ENCODE data around the gene DAP. TPM values are rescaled to one million over a fixed set of nuclear protein-coding genes. Genes with fewer than 3 reads are reported as not detected.

The DAP gene
- total and polyA plus RNA-seq, 10 of the 15 experiments (the other 5 are each of a cell fraction or from before 2014, with no cell fraction given), result 12.9 to 130 (median 49.9) TPM

DNA sequence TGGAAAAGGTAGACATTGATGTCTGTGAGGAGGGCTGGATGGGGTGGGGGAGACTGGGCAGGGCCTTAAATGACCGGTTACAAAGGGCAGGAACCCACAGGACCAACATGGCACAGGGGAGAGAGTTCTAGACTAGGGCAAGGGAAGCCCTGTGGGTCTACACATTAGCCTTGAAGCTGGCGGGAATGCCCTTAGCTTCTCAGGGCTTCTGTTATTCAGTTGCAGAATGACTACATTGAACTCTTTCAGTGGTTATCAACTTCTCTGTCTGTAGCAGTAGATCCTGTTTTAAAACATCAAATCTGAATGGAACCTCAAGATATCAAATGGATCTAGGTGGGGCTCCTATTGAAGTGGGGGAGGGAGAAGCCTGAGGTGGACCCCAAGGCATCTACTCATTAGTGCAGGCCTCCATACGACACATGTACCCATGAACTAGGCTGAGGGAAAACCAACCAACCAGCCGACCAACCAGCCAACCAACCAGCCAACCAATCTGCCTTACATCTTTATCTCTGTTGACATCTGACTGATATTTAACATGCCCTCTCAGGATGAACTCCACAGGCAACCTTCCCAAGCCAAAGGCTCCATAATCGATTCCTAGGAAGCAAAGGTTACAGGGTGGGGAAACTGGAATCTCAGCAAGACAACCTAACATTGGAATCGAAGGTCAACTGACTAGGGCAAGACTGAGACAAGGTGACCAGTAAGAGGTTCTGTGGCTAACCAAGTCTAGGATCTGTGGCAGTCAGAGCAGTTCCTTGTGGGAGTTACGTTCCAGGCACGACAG, 48.3 kb downstream of the DAP start (continued):
- TF ChIP-seq MTA2 (IDR thresholded peaks at IDR 0.05; ENCODE audit: low read depth) (no peak), HDGF (IDR thresholded peaks at IDR 0.05) (no peak)
- TF ChIP-seq, protein P1, sequence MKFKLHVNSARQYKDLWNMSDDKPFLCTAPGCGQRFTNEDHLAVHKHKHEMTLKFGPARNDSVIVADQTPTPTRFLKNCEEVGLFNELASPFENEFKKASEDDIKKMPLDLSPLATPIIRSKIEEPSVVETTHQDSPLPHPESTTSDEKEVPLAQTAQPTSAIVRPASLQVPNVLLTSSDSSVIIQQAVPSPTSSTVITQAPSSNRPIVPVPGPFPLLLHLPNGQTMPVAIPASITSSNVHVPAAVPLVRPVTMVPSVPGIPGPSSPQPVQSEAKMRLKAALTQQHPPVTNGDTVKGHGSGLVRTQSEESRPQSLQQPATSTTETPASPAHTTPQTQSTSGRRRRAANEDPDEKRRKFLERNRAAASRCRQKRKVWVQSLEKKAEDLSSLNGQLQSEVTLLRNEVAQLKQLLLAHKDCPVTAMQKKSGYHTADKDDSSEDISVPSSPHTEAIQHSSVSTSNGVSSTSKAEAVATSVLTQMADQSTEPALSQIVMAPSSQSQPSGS (IDR thresholded peaks at IDR 0.05; ENCODE audit: low read length), result 0 out of 2 replicates have a peak, but pooled peaks have one; percentile 38

DNA sequence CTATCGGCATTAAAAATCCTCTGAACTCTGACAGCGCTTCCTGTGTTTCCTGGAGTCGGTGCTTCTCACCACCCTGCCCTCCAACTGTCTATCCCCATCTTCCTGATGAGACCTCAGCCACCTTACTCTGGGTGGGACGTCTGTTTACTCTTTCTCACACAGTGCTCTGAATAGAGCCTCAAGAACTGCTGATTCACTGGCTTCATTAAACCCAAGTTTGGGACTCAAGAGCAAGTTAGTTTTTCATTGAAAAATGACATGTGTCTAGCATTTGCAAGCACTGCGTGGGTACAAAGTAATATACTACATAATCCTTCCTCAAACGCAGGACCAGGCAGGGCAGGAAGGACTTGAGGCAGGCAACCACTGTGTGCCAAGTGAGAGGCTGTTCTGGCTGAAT, 49.5 kb downstream of the DAP start:
- Histone ChIP-seq H3K36me3 (ENCODE audit: control insufficient read depth in 2 of 2, insufficient read depth in 2 of 2, low read length in 1 of 2) (peaks cover 7 to 9% of the 10 kb centered on the region in 2 experiments), H3K4me1 (ENCODE audit: control insufficient read depth, insufficient read depth, low read length) (peaks cover 15% of the 10 kb centered on the region), H3K27me3 (replicated peaks in 1 of 2; ENCODE audit: control insufficient read depth in 2 of 2, insufficient read depth in 2 of 2, low read length in 1 of 2) (no peaks in the 10 kb centered on the region), H2AFZ (ENCODE audit: control insufficient read depth, low read depth, low read length) (no peak overlapping the region), H3K4me2 (ENCODE audit: control insufficient read depth, insufficient read depth) (no peak overlapping the region), H3K9me3 (replicated peaks; ENCODE audit: control insufficient read depth, insufficient read depth, low read length) (0 out of 3 replicates have a peak, but pooled peaks cover 2% of the 10 kb centered on the region), H3K79me2 (ENCODE audit: control insufficient read depth, insufficient read depth, low read length) (no peaks in the 10 kb centered on the region; the same call in 1 of the 2 replicates), H4K20me1 (ENCODE audit: control insufficient read depth, insufficient read depth) (no peaks in the 10 kb centered on the region; the same call in 1 of the 2 replicates), H3K4me3 (no peak overlapping the region), H3K27ac (ENCODE audit: control insufficient read depth, insufficient read depth) (no peak overlapping the region), H3K9ac (ENCODE audit: control insufficient read depth, insufficient read depth, low read length) (no peak overlapping the region)
- CTCF ChIA-PET, result no interaction called here
- RAD21 ChIA-PET (ENCODE audit: unreplicated experiment), result no interaction called here
- FAIRE-seq (no peak), DNase-seq (ENCODE audit: low read depth, low spot score) (no peak), ATAC-seq (no peak)
- intact Hi-C loops (cut with micrococcal nuclease; ENCODE audit: unreplicated experiment) (no loop called here), in situ Hi-C loops (cut with MboI) (no loop called here)
- POLR2A ChIA-PET, result interaction anchor here (1.0 kb wide), 1 partner anchor 15 kb away, joined by 3 read pairs; no protein-coding TSS in a partner anchor
- TF ChIP-seq SIX5 (IDR thresholded peaks at IDR 0.05; ENCODE audit: low read depth, low read length, severe bottlenecking) (no peak), RCOR1 (conservative IDR thresholded peaks at IDR 0.05; ENCODE audit: low read depth, low read length) (no peak), TBL1XR1 (IDR thresholded peaks at IDR 0.05; ENCODE audit: low read depth, low read length) (no peak), TAF1 (IDR thresholded peaks at IDR 0.05; ENCODE audit: borderline replicate concordance, low read depth, low read length) (no peak), EED (IDR thresholded peaks at IDR 0.05; ENCODE audit: low read depth) (no peak), STAT3 (IDR thresholded peaks at IDR 0.05; ENCODE audit: low read depth, low read length) (no peak), MTA3 (IDR thresholded peaks at IDR 0.05; ENCODE audit: borderline replicate concordance, low read length) (no peak), FOXM1 (IDR thresholded peaks at IDR 0.05; ENCODE audit: low read depth, low read length) (no peak)
- BruUV-seq (replicated peaks), result no TSS peak
- WGBS (ENCODE audit: insufficient coverage, insufficient replicate concordance, low lambda C conversion rate, missing lambda C conversion rate), result 77% methylated on average over 6 of the region's 6 CpGs
- SMC1A ChIA-PET (ENCODE audit: uncharacterized antibody, unreplicated experiment), result no interaction called here

Measured in GM12878 (cell line).